ENCODE results near the gene TSPAN13.
A peak's percentile ranks its signal among the peaks of the same experiment; 100 is the strongest.
"Not testable (repeated sequence)": the region's sequence is repeated elsewhere in the genome, so short reads cannot be mapped to it uniquely, and the experiment has no call there.

The TSPAN13 gene

GRCh38 chr7:16741676-16742075, 11.9 kb upstream of the TSPAN13 start:
- DNase-seq: no peak

GRCh38 chr7:16742547-16742946, 11.0 kb upstream of the TSPAN13 start:
- DNase-seq: no peak

GRCh38 chr7:16743236-16743635, 10.3 kb upstream of the TSPAN13 start:
- no peak for DNase-seq

GRCh38 chr7:16744518-16745250, 8.9 kb upstream of the TSPAN13 start:
- no peak for DNase-seq

GRCh38 chr7:16745645-16746044, 7.9 kb upstream of the TSPAN13 start:
- DNase-seq: no peak

- DNase-seq: no peak
These were observed 6.5 kb upstream of the TSPAN13 start for GRCh38 chr7:16747102-16747501.

GRCh38 chr7:16753932-16754855, 639 bp downstream of the TSPAN13 start:
- peak; percentile 48 for DNase-seq

- no peak for DNase-seq
These were observed 1.3 kb downstream of the TSPAN13 start for GRCh38 chr7:16754856-16755317.

GRCh38 chr7:16755397-16755796, 1.8 kb downstream of the TSPAN13 start:
- no peak for DNase-seq

- DNase-seq: no peak
These were observed 4.5 kb downstream of the TSPAN13 start for GRCh38 chr7:16758036-16758435.

GRCh38 chr7:16758631-16759611, 5.4 kb downstream of the TSPAN13 start:
- DNase-seq: no peak

- no peak for DNase-seq
These were observed 6.3 kb downstream of the TSPAN13 start for GRCh38 chr7:16759840-16760239.

- no peak for DNase-seq
These were observed 8.6 kb downstream of the TSPAN13 start for GRCh38 chr7:16762177-16762576.

GRCh38 chr7:16764942-16765341, 11.4 kb downstream of the TSPAN13 start:
- no peak for DNase-seq

- DNase-seq: no peak
These were observed 11.9 kb downstream of the TSPAN13 start for GRCh38 chr7:16765436-16765859.

- not testable (repeated sequence) for DNase-seq
These were observed 16.4 kb downstream of the TSPAN13 start for GRCh38 chr7:16769994-16770393.

GRCh38 chr7:16770657-16771329, 17.2 kb downstream of the TSPAN13 start:
- DNase-seq: no peak

GRCh38 chr7:16773326-16773725, 19.8 kb downstream of the TSPAN13 start:
- no peak for DNase-seq

GRCh38 chr7:16773884-16774283, 20.3 kb downstream of the TSPAN13 start:
- no peak for DNase-seq

GRCh38 chr7:16774294-16774693, 20.7 kb downstream of the TSPAN13 start:
- DNase-seq: no peak

GRCh38 chr7:16774986-16775385, 21.4 kb downstream of the TSPAN13 start:
- DNase-seq: no peak

GRCh38 chr7:16776053-16776452, 22.5 kb downstream of the TSPAN13 start:
- DNase-seq: no peak
